Activated CD4-positive, alpha-beta T cell treated with anti-CD3 and anti-CD28 coated beads for 36 hours (primary cell): ENCODE results near the gene PCK2. TPM values are rescaled to one million over a fixed set of nuclear protein-coding genes. Genes with fewer than 3 reads are reported as not detected.

Experiments
- ATAC-seq: fragments of 200-7000 bp; cut with Tn5 transposase; one replicate; pipeline ENCODE4 v1.10.0; 2021; ENCODE audit warnings: mild to moderate bottlenecking, moderate library complexity
- CTCF ChIA-PET: fragments of 350-600 bp; sonication (Branson Sonifier 250); formaldehyde crosslinking; loops from one replicate; lab custom pipeline; 2021; ENCODE audit warnings: antibody characterized with exemption; lab: Charles Lee
- POLR2A ChIA-PET: fragments of 350-600 bp; sonication (Branson Sonifier 250); formaldehyde crosslinking; loops from one replicate; lab custom pipeline; 2021; ENCODE audit warnings: antibody characterized with exemption, inconsistent platforms; lab: Charles Lee
- DNase-seq: peaks from one replicate; pipeline ENCODE4 v3.0.0-alpha.2; 2020
- H3K27ac Mint-ChIP-seq: one replicate; pipeline ENCODE4 v1.8.0; 2021; ENCODE audit warnings: mixed read lengths
- H3K27me3 Mint-ChIP-seq: one replicate; pipeline ENCODE4 v1.8.0; 2021; ENCODE audit warnings: mixed read lengths
- H3K36me3 Mint-ChIP-seq: one replicate; pipeline ENCODE4 v1.8.0; 2021; ENCODE audit warnings: low read depth, mixed read lengths
- H3K4me1 Mint-ChIP-seq: one replicate; pipeline ENCODE4 v1.8.0; 2021; ENCODE audit warnings: mixed read lengths
- H3K4me3 Mint-ChIP-seq: one replicate; pipeline ENCODE4 v1.8.0; 2021; ENCODE audit warnings: mild to moderate bottlenecking, moderate library complexity, mixed read lengths
- H3K9me3 Mint-ChIP-seq: one replicate; pipeline ENCODE4 v1.8.0; 2021; ENCODE audit warnings: low read depth, mixed read lengths
- intact Hi-C, 2 experiments: fragments of 100-400 bp; cut with DNase I in 1 of 2; cut with micrococcal nuclease in 1 of 2; formaldehyde crosslinking; loops; one replicate each; pipeline versions ENCODE4 v1.14.2 to v1.15.1; 2022 to 2024; cut with DNase I, micrococcal nuclease
- total RNA-seq, 2 experiments: library from RNA; stranded (reverse); gene quantifications; one replicate each; pipeline ENCODE4 v1.2.3, GENCODE V29; 2021

Gene PCK2
- total RNA-seq, 2 experiments from 2014 or later, result 101 to 115 TPM

GRCh38 chr14:24108336-24108874, 14.3 kb downstream of the PCK2 start:
- H3K4me1 Mint-ChIP-seq, result peaks cover 24% of the 10 kb centered on the region
- H3K27ac Mint-ChIP-seq, result peak overlapping the region; percentile 94
- ATAC-seq, result no peak
- H3K36me3 Mint-ChIP-seq, result peaks cover 9% of the 10 kb centered on the region
- peak overlapping the region; percentile 7 for H3K4me3 Mint-ChIP-seq
- no peak for DNase-seq
- intact Hi-C loops, result loop anchor here (1.0 to 2.0 kb wide), 3 partner anchors 13 to 50 kb away; no protein-coding TSS in a partner anchor
- no peaks in the 10 kb centered on the region for H3K9me3 Mint-ChIP-seq
- POLR2A ChIA-PET, result interaction anchor here (0.6 to 1.4 kb wide), 6 partner anchors 13 to 104 kb away, joined by 4 to 8 read pairs (median 5); partner anchors contain the start of genes CHMP4A, PCK2 and PSME1
- H3K27me3 Mint-ChIP-seq, result no peaks in the 10 kb centered on the region
- CTCF ChIA-PET, result interaction anchor here (0.6 to 7.8 kb wide), 47 partner anchors 8 to 550 kb away, joined by 3 to 189 read pairs (median 5); partner anchors contain the start of genes CARMIL3, CIDEB, CPNE6 and EMC9

GRCh38 chr14:24110060-24110459, 15.9 kb downstream of the PCK2 start:
- Mint-ChIP-seq H3K4me1 (peaks cover 24% of the 10 kb centered on the region), H3K27ac (no peak overlapping the region), H3K4me3 (no peak overlapping the region), H3K9me3 (no peaks in the 10 kb centered on the region), H3K36me3 (peaks cover 3% of the 10 kb centered on the region), H3K27me3 (no peaks in the 10 kb centered on the region)
- CTCF ChIA-PET, result interaction anchor here (0.7 to 7.8 kb wide), 19 partner anchors 16 to 521 kb away, joined by 3 to 189 read pairs (median 7); partner anchors contain the start of genes CARMIL3, CIDEB, IRF9 and NOP9
- intact Hi-C loops, result loop anchor here in 1 of 2 experiments (10.0 kb wide), 1 partner anchor 1015 kb away; the partner anchor contains the start of genes ACIN1 and C14orf119
- no peak for DNase-seq
- no peak for ATAC-seq
- POLR2A ChIA-PET, result interaction anchor here (0.6 to 0.7 kb wide), 3 partner anchors 31 to 106 kb away, joined by 3 to 5 read pairs (median 3); partner anchors contain the start of genes EMC9 and MDP1

GRCh38 chr14:24110523-24110922, 16.4 kb downstream of the PCK2 start:
- intact Hi-C loops, result loop anchor here in 1 of 2 experiments (10.0 kb wide), 1 partner anchor 1016 kb away; the partner anchor contains the start of genes ACIN1 and C14orf119
- DNase-seq, result no peak
- ATAC-seq, result no peak
- H3K27me3 Mint-ChIP-seq, result no peaks in the 10 kb centered on the region
- H3K9me3 Mint-ChIP-seq, result no peaks in the 10 kb centered on the region
- H3K4me1 Mint-ChIP-seq, result peaks cover 28% of the 10 kb centered on the region
- ChIA-PET POLR2A (interaction anchor here (0.7 kb wide), 1 partner anchor 103 kb away, joined by 3 read pairs; no protein-coding TSS in a partner anchor), CTCF (interaction anchor here (0.7 to 7.8 kb wide), 12 partner anchors 17 to 521 kb away, joined by 3 to 189 read pairs (median 4); partner anchors contain the start of genes CARMIL3, CIDEB, IRF9 and NOP9)
- H3K36me3 Mint-ChIP-seq, result peaks cover 4% of the 10 kb centered on the region
- no peak overlapping the region for H3K27ac Mint-ChIP-seq
- no peak overlapping the region for H3K4me3 Mint-ChIP-seq

GRCh38 chr14:24113379-24113800, 19.3 kb downstream of the PCK2 start:
- H3K4me3 Mint-ChIP-seq, result peak overlapping the region; percentile 85
- peaks cover 24% of the 10 kb centered on the region for H3K36me3 Mint-ChIP-seq
- DNase-seq (no peak), ATAC-seq (no peak)
- POLR2A ChIA-PET, result interaction anchor here (1.0 to 2.8 kb wide), 8 partner anchors 20 to 186 kb away, joined by 3 to 35 read pairs (median 12); partner anchors contain the start of genes DHRS1, EMC9, IRF9 and NOP9
- intact Hi-C loops, result loop anchor here in 1 of 2 experiments (10.0 kb wide), 1 partner anchor 1019 kb away; the partner anchor contains the start of genes ACIN1 and C14orf119
- CTCF ChIA-PET, result interaction anchor here (0.6 to 3.3 kb wide), 10 partner anchors 20 to 556 kb away, joined by 3 to 32 read pairs (median 9); partner anchors contain the start of genes IRF9, PCK2, PSME1 and PSME2
- H3K27ac Mint-ChIP-seq, result peak overlapping the region; percentile 97
- H3K27me3 Mint-ChIP-seq, result no peaks in the 10 kb centered on the region
- no peaks in the 10 kb centered on the region for H3K9me3 Mint-ChIP-seq
- H3K4me1 Mint-ChIP-seq, result peaks cover 38% of the 10 kb centered on the region

- Mint-ChIP-seq H3K36me3 (peaks cover 29% of the 10 kb centered on the region), H3K9me3 (no peaks in the 10 kb centered on the region), H3K27ac (peak overlapping the region; percentile 97), H3K4me1 (peaks cover 32% of the 10 kb centered on the region), H3K27me3 (no peaks in the 10 kb centered on the region), H3K4me3 (peak overlapping the region; percentile 85)
- ChIA-PET POLR2A (interaction anchor here (0.9 to 2.8 kb wide), 19 partner anchors 19 to 317 kb away, joined by 3 to 35 read pairs (median 6); partner anchors contain the start of genes CHMP4A, DHRS1, EMC9 and IPO4), CTCF (interaction anchor here (0.6 to 3.3 kb wide), 24 partner anchors 11 to 557 kb away, joined by 3 to 32 read pairs (median 5); partner anchors contain the start of genes CIDEB, EMC9, IRF9 and PCK2)
- intact Hi-C loops, result loop anchor here (1.0 to 10.0 kb wide), 19 partner anchors 20 to 1019 kb away; partner anchors contain the start of genes EMC9 (in 2 of the 2), GMPR2 (in 2 of the 2), IRF9 (in 2 of the 2) and NEDD8 (in 2 of the 2)
- ATAC-seq (peak; percentile 42), DNase-seq (peak; percentile 92)
These were observed 19.9 kb downstream of the PCK2 start for GRCh38 chr14:24113801-24114531.

GRCh38 chr14:24114532-24115421, 20.7 kb downstream of the PCK2 start, which contains the start of the genes DCAF11 and NRL:
Gene DCAF11, plus strand, starts transcription at chr14:24114777. Its CDS starts 818 bp downstream, at chr14:24115595.
Gene NRL, minus strand, starts transcription at chr14:24114949. Its CDS starts 32,101 bp downstream, at chr14:24082848.
- POLR2A ChIA-PET, result interaction anchor here (0.6 to 2.8 kb wide), 20 partner anchors 18 to 316 kb away, joined by 3 to 35 read pairs (median 6); partner anchors contain the start of genes CHMP4A, DHRS1, EMC9 and IPO4
- Mint-ChIP-seq H3K4me3 (peak within 1 kb of the TSS; percentile 85), H3K4me1 (peaks cover 28% of the 10 kb centered on the region), H3K9me3 (no peaks in the 10 kb centered on the region), H3K27ac (peak within 1 kb of the TSS; percentile 97), H3K36me3 (peaks cover 36% of the 10 kb centered on the region), H3K27me3 (no peaks in the 10 kb centered on the region)
- ATAC-seq, result peak; percentile 89
- peak; percentile 99 for DNase-seq
- CTCF ChIA-PET, result interaction anchor here (0.8 to 3.3 kb wide), 27 partner anchors 10 to 322 kb away, joined by 3 to 32 read pairs (median 5); partner anchors contain the start of genes CIDEB, EMC9, IRF9 and PCK2
- intact Hi-C loops, result loop anchor here (1.0 to 10.0 kb wide), 19 partner anchors 20 to 1020 kb away; partner anchors contain the start of genes EMC9 (in 2 of the 2), GMPR2 (in 2 of the 2), IRF9 (in 2 of the 2) and NEDD8 (in 2 of the 2)

- DNase-seq (no peak), ATAC-seq (no peak)
- Mint-ChIP-seq H3K36me3 (peaks cover 38% of the 10 kb centered on the region), H3K9me3 (no peaks in the 10 kb centered on the region), H3K27me3 (no peaks in the 10 kb centered on the region), H3K4me3 (peak overlapping the region; percentile 85), H3K27ac (peak overlapping the region; percentile 97), H3K4me1 (peaks cover 27% of the 10 kb centered on the region)
- intact Hi-C loops, result loop anchor here in 1 of 2 experiments (10.0 kb wide), 1 partner anchor 1021 kb away; the partner anchor contains the start of genes ACIN1 and C14orf119
- ChIA-PET CTCF (interaction anchor here (0.6 to 3.3 kb wide), 16 partner anchors 9 to 321 kb away, joined by 3 to 32 read pairs (median 4); partner anchors contain the start of genes CIDEB, EMC9, IRF9 and PCK2), POLR2A (interaction anchor here (0.9 to 2.8 kb wide), 13 partner anchors 17 to 127 kb away, joined by 3 to 35 read pairs (median 6); partner anchors contain the start of genes CHMP4A, EMC9, IPO4 and IRF9)
These were observed 21.5 kb downstream of the PCK2 start for GRCh38 chr14:24115422-24116127.

GRCh38 chr14:24116128-24116814, 22.2 kb downstream of the PCK2 start:
- ChIA-PET CTCF (interaction anchor here (0.6 to 3.3 kb wide), 9 partner anchors 8 to 180 kb away, joined by 3 to 31 read pairs (median 4); partner anchors contain the start of genes PCK2, PSME1 and RNF31), POLR2A (interaction anchor here (0.9 to 1.1 kb wide), 4 partner anchors 20 to 36 kb away, joined by 3 to 5 read pairs (median 4); partner anchors contain the start of genes EMC9, PSME1 and PSME2)
- no peaks in the 10 kb centered on the region for H3K9me3 Mint-ChIP-seq
- no peaks in the 10 kb centered on the region for H3K27me3 Mint-ChIP-seq
- peak overlapping the region; percentile 85 for H3K4me3 Mint-ChIP-seq
- no peak for ATAC-seq
- peaks cover 44% of the 10 kb centered on the region for H3K36me3 Mint-ChIP-seq
- H3K27ac Mint-ChIP-seq, result no peak overlapping the region
- DNase-seq, result no peak
- intact Hi-C loops, result loop anchor here in 1 of 2 experiments (10.0 kb wide), 1 partner anchor 1021 kb away; the partner anchor contains the start of genes ACIN1 and C14orf119
- peaks cover 25% of the 10 kb centered on the region for H3K4me1 Mint-ChIP-seq
